GM12864 (cell line): ENCODE results near the gene STARD13.

Source experiments
- DNase-seq: peaks from one replicate; pipeline ENCODE4 v3.0.0-alpha.2; 2011; ENCODE audit warnings: low read depth
- H3K4me3 ChIP-seq: 2 replicates; pipeline ENCODE4 v1.5.1; 2011; ENCODE audit warnings: mild to moderate bottlenecking, low read depth, low read length, control low read depth
- TF ChIP-seq, protein P1 (sequence below): IDR thresholded peaks from 2 replicates; pipeline ENCODE4 v1.5.1; 2011; ENCODE audit warnings: low read depth, mild to moderate bottlenecking, moderate library complexity, low read length, control low read depth, inconsistent platforms; ENCODE audit errors: missing control alignments

The STARD13 gene

DNA sequence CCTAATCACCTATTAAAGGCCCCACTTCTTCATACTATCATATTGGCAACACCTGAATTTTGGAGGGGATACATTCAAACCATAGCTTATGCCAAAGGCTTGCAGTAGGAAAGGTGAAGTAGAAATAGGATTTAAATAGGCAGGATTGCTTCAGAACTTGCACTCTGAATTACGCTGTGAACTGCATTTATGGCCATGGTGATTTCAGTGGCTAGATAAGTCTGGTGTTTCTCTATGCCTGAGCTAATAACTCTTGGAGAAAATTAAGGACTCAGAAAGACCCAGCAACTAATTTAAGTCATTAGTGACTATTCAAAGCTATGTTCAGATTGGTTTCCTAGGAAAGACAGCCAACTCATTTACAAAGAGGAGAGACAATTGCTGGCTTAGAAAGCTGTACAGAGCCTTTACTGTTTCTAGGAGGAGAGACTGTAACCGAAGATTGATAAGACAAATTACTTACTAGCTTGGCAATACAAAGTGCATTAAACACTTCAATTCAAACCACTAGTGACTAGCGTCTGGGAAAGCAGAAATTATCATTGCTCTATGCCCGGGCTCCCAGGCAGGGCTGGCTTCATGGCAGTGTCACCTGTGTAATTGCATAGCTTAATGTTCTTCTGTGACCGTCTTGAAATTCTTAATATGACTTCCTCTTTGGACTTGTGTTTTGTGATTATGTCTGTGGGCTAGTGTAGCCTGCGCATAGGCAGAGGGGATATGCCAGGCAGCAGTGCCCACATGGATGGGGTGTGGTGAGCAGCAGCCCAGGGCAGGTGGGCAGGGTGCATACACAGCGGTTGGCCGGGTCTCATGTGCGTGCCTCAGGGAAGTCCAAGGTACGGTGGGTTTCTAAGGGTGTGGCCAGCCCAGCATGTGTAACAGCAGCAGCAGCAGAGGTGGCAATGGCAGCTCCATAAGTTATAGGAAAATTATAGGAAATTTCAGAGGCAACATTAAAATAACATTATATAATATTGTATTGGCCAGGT lies 209.3 kb downstream of the STARD13 start:
- DNase-seq = no peak
- TF ChIP-seq, protein P1, sequence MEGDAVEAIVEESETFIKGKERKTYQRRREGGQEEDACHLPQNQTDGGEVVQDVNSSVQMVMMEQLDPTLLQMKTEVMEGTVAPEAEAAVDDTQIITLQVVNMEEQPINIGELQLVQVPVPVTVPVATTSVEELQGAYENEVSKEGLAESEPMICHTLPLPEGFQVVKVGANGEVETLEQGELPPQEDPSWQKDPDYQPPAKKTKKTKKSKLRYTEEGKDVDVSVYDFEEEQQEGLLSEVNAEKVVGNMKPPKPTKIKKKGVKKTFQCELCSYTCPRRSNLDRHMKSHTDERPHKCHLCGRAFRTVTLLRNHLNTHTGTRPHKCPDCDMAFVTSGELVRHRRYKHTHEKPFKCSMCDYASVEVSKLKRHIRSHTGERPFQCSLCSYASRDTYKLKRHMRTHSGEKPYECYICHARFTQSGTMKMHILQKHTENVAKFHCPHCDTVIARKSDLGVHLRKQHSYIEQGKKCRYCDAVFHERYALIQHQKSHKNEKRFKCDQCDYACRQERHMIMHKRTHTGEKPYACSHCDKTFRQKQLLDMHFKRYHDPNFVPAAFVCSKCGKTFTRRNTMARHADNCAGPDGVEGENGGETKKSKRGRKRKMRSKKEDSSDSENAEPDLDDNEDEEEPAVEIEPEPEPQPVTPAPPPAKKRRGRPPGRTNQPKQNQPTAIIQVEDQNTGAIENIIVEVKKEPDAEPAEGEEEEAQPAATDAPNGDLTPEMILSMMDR = no peak
- no peak overlapping the region for H3K4me3 ChIP-seq

- TF ChIP-seq, protein P1 = no peak
- H3K4me3 ChIP-seq = no peak overlapping the region
- DNase-seq = no peak
Observed at GRCh38 chr13:33073338-33073737, 212.2 kb downstream of the STARD13 start.

DNA sequence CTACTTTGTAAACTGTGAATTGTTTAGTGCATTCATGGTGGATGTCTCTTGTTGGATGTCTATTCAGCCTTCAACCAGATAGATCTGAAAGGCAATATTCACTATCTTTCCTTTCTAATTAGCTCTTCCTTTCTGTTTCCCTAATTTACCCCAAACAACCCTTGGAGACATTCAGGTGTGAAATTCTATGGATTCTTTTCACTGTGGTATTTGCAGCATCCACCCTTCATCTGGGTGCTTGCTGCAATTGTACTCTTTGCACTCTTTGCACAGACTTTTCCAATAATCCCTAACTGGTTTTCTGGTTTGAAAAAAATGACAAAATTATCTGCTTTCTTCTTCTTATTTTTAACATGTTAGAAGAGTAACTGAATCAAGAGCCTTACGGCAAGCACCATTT lies 212.8 kb downstream of the STARD13 start:
- DNase-seq = no peak
- TF ChIP-seq, protein P1 = no peak
- no peak overlapping the region for H3K4me3 ChIP-seq

DNA sequence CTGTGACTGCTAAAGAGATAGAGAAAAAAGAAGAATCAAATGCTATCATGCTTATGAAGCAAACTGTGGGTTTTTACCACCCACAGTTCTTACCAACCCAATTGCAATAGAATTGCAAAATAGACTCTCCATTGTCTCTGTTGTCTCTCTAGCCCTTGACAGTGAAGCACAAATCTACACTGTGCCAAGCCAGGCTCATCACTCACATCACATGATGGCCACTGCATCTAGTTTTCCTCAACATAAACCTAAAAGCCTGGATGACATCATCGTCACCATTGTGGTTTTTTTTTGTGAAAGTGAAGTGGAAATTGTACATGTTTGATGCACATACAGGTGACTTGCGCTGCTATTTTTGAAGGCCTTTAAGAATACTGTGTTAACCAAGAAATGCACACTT lies 213.3 kb downstream of the STARD13 start:
- no peak for DNase-seq
- no peak overlapping the region for H3K4me3 ChIP-seq
- TF ChIP-seq, protein P1 = no peak

GRCh38 chr13:33070713-33071112 lies 214.8 kb downstream of the STARD13 start:
- TF ChIP-seq, protein P1 = no peak
- no peak overlapping the region for H3K4me3 ChIP-seq
- DNase-seq = no peak

DNA sequence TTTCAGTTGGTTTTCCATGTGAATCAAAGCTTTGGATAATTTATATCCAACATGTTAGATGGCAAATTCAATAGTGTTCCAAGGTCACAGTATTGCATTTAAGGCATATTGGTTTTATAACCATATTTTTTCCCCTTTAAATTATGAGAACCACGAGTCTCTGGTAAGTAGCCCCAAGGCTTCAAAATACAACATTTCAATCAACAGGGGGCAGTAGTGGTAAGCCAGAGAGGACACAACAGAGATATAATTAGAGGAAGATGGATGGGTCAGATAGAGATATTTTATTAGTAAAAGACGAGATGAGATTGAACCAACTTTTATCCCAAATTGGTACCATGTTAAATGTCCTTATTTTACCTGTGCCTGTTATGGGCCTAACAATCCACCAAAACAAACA lies 216.2 kb downstream of the STARD13 start:
- DNase-seq = no peak
- TF ChIP-seq, protein P1 = peak; percentile 32
- H3K4me3 ChIP-seq = no peak overlapping the region
